ENCODE results near the gene PCDHGB7.
A peak's percentile ranks its signal among the peaks of the same experiment; 100 is the strongest.
"Not testable (repeated sequence)": the region's sequence is repeated elsewhere in the genome, so short reads cannot be mapped to it uniquely, and the experiment has no call there.

PCDHGB7 gene

DNA sequence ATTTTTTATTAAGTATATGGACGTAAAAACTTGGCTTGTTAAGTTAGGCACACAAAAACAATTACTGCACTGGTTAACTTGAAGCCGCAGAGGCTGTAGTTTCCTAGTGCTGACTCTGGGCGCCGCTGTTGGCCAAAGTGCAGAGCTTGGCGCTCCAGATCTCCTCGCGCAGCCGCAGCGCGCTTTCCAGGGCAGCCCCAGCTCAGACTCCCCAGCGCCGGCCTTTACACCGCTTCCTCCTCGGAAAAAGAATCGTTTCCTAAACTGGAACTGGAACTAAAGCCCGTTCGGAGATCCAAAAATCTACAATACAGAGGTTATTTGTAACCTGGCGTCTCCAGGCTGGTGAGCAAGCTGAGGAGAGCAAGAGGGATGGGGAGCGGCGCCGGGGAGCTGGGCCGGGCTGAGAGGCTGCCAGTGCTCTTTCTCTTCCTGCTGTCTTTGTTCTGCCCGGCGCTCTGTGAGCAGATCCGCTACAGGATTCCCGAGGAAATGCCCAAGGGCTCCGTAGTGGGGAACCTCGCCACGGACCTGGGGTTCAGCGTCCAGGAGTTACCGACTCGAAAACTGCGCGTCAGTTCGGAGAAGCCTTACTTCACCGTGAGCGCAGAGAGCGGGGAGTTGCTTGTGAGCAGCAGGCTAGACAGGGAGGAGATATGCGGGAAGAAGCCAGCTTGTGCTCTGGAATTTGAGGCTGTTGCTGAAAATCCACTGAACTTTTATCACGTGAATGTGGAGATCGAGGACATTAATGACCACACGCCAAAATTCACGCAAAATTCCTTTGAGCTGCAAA lies 19.5 kb upstream of the PCDHGB7 start, which contains the start of gene PCDHGB5:
Gene PCDHGB5 (plus strand): TSS at position 192 of the 796 bp plus-strand sequence. CDS start 181 bp downstream, at position 373.
- peak; percentile 68 for DNase-seq

DNA sequence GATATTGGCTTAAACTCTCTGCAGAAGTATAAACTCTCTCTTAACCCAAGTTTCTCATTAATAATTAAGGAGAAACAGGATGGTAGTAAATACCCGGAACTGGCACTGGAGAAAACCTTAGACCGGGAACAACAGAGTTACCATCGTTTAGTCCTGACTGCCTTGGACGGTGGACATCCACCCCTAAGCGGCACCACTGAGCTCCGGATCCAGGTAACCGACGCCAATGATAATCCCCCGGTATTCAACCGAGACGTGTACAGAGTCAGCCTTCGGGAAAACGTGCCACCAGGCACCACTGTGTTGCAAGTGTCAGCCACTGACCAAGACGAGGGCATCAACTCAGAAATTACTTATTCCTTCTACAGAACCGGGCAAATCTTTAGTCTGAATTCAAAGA lies 18.9 kb upstream of the PCDHGB7 start:
- DNase-seq = no peak

DNA sequence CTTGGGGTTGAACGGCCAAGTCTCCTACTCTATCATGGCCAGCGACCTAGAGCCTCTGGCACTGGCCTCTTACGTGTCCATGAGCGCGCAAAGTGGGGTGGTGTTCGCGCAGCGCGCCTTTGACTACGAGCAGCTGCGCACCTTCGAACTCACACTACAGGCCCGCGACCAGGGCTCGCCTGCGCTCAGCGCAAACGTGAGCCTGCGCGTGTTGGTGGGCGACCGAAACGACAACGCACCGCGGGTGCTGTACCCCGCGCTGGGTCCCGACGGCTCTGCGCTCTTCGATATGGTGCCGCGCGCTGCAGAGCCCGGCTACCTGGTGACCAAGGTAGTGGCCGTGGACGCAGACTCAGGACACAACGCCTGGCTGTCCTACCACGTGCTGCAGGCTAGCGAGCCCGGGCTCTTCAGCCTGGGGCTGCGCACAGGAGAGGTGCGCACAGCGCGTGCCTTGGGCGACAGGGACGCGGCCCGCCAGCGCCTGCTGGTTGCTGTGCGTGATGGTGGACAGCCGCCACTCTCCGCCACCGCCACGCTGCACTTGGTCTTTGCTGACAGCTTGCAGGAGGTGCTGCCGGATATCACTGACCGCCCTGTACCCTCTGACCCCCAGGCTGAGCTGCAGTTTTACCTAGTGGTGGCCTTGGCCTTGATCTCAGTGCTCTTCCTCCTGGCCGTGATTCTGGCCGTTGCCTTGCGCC lies 17.8 kb upstream of the PCDHGB7 start:
- no peak for DNase-seq

DNA sequence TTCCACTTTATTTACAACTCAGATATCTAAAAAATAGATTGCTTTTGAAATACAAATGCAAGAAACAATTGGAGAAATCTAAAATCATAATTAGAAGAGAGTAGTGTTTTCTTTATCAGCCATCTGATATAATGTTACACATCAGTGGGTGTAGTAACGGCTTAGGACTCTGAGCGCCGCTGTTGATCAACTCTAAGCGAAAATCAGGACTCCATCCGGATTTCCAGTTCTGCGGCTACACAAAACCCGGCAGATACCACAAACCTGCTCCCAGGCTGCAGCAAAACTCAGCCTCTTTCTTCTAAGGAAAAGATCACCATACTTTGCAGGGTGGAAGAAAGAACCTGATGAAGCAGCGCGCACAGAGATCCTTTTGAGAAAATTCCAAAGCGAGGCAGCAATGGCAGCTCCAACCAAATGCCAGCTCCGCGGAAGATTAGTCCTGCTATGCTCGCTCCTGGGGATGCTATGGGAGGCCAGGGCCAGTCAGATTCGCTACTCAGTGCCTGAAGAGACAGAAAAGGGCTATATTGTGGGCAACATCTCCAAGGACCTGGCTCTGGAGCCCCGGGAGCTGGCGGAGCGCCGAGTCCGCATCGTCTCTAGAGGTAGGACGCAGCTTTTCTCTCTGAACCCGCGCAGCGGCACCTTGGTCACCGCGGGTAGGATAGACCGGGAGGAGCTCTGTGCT lies 14.8 kb upstream of the PCDHGB7 start, which contains the start of gene PCDHGA9:
Gene PCDHGA9 (plus strand): TSS at position 226 of the 691 bp plus-strand sequence. CDS start 175 bp downstream, at position 401.
- DNase-seq = peak; percentile 48

DNA sequence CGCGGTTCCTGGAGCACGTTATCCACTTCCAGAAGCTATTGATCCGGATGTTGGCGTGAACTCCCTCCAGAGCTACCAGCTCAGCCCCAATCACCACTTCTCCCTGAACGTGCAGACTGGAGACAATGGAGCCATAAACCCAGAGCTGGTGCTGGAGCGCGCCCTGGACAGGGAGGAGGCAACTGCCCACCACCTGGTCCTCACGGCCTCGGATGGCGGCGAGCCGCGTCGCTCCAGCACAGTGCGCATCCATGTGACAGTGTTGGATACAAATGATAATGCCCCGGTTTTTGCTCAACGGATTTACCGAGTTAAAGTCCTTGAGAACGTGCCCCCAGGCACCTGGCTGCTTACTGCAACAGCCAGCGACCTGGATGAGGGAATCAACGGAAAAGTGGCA lies 14.1 kb upstream of the PCDHGB7 start:
- no peak for DNase-seq

DNA sequence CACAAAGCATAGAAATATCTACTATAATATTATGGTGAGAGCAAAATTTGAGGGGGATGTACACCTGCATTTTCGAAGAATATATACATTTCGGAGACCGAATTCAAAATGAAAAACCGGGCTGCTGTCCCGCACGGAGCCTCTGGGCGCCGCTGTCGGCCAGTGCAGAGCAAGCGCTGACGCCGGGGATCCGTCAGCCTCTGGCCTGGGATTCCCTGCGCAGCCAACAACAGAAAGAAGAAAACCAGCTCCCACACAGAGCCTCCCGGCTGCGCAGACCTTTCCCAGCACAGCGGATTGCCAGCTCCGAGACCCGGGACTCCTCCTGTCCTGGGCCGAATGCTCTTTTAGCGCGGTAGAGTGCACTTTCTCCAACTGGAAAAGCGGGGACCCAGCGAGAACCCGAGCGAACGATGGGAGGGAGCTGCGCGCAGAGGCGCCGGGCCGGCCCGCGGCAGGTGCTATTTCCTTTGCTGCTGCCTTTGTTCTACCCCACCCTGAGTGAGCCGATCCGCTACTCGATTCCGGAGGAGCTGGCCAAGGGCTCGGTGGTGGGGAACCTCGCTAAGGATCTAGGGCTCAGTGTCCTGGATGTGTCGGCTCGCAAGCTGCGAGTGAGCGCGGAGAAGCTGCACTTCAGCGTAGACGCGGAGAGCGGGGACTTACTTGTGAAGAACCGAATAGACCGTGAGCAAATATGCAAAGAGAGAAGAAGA lies 9.5 kb upstream of the PCDHGB7 start, which contains the start of gene PCDHGB6:
Gene PCDHGB6 (plus strand): TSS at position 232 of the 716 bp plus-strand sequence. CDS start 182 bp downstream, at position 414.
- peak; percentile 42 for DNase-seq

DNA sequence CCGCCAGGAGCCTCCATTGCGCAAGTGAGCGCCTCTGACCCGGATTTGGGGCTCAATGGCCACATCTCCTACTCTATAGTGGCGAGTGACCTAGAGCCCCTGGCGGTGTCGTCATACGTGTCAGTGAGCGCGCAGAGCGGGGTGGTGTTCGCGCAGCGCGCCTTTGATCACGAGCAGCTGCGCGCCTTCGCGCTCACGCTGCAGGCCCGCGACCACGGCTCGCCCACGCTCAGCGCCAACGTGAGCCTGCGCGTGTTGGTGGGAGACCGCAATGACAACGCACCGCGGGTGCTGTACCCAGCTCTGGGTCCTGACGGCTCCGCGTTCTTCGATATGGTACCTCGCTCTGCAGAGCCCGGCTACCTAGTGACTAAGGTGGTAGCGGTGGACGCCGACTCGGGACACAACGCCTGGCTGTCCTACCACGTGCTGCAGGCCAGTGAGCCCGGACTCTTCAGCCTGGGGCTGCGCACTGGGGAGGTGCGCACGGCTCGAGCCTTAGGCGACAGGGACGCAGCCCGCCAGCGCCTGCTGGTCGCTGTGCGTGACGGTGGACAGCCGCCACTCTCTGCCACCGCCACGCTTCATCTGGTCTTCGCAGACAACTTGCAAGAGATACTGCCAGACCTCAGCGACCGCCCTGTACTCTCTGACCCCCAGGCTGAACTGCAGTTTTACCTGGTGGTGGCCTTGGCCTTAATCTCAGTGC lies 7.7 kb upstream of the PCDHGB7 start:
- DNase-seq = no peak

DNA sequence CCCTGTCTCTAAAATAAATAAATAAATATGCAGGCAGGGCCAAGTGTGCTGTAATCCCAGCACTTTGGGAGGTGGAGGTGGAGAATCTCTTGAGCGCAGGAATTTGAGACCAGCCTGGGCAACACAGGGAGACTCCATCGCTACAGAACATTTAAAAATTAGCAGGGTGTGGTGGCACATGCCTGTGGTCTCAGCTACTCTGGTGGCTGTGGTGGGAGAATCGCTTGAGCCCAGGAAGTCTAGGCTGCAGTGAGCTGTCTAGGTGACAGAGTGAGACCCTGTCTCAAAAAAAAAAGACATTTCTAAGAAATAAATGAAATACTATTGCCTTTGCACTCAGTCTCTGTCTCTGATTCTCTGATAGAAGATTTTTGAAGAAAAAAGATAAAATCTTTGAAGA lies 5.9 kb upstream of the PCDHGB7 start:
- DNase-seq = no peak

DNA sequence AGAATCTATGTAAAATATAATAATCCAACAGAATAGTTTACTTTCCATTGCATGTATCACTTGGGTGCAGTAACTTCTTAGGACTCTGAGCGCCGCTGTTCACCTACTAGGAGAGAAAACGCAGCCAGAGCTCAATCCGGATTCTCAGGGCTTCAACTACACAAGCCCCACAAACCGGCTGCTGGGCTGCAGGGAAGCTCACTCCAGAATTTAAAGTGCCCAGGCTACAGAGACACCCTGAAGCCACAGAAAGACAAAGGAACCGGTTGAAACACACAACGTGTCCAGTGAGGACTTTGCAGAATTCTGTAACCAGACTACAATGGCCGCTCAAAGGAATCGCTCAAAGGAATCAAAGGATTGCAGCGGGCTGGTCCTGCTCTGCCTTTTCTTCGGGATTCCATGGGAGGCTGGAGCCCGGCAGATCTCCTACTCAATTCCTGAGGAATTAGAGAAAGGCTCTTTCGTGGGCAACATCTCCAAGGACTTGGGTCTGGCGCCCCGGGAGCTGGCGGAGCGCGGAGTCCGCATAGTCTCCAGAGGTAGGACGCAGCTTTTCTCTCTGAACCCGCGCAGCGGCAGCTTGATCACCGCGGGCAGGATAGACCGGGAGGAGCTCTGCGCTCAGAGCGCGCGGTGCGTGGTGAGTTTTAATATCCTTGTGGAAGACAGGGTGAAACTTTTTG lies 4.5 kb upstream of the PCDHGB7 start, which contains the start of gene PCDHGA10:
Gene PCDHGA10 (plus strand): TSS at position 134 of the 686 bp plus-strand sequence. CDS start 189 bp downstream, at position 323.
- peak; percentile 75 for DNase-seq

DNA sequence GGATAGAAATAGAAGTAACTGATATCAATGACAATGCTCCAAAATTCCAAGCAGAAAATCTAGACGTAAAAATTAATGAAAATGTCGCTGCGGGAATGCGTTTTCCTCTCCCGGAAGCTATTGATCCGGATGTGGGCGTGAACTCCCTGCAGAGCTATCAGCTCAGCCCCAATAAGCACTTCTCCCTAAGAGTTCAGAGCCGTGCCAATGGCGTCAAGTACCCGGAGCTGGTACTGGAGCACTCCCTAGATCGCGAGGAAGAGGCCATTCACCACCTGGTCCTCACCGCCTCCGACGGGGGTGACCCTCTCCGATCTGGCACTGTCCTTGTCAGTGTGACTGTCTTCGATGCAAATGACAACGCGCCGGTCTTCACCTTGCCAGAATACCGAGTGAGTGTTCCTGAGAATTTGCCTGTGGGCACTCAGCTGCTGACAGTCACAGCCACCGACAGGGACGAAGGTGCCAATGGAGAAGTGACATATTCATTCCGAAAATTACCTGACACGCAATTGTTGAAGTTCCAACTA lies 3.9 kb upstream of the PCDHGB7 start:
- DNase-seq = no peak

DNA sequence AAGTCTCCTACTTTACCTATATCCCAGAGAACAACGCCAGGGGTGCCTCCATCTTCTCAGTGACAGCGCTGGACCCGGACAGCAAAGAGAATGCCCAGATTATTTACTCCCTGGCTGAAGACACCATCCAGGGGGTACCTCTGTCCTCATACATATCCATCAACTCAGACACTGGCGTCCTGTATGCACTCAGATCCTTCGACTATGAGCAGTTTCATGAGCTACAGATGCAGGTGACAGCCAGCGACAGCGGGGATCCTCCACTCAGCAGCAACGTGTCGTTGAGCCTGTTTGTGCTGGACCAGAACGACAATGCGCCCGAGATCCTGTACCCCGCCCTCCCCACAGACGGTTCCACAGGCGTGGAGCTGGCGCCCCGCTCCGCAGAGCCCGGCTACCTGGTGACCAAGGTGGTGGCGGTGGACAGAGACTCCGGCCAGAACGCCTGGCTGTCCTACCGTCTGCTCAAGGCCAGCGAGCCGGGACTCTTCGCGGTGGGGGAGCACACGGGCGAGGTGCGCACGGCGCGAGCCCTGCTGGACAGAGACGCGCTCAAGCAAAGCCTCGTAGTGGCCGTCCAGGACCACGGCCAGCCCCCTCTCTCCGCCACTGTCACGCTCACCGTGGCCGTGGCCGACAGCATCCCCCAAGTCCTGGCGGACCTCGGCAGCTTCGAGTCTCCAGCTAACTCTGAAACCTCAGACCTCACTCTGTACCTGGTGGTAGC lies 2.8 kb upstream of the PCDHGB7 start:
- not testable (repeated sequence) for DNase-seq

DNA sequence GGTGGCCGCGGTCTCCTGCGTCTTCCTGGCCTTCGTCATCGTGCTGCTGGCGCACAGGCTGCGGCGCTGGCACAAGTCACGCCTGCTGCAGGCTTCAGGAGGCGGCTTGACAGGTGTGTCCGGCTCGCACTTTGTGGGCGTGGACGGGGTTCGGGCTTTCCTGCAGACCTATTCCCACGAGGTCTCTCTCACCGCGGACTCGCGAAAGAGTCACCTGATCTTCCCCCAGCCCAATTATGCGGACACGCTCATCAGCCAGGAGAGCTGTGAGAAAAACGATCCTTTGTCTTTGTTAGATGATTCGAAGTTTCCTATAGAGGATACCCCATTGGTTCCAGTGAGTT lies 2.2 kb upstream of the PCDHGB7 start:
- not testable (repeated sequence) for DNase-seq

DNA sequence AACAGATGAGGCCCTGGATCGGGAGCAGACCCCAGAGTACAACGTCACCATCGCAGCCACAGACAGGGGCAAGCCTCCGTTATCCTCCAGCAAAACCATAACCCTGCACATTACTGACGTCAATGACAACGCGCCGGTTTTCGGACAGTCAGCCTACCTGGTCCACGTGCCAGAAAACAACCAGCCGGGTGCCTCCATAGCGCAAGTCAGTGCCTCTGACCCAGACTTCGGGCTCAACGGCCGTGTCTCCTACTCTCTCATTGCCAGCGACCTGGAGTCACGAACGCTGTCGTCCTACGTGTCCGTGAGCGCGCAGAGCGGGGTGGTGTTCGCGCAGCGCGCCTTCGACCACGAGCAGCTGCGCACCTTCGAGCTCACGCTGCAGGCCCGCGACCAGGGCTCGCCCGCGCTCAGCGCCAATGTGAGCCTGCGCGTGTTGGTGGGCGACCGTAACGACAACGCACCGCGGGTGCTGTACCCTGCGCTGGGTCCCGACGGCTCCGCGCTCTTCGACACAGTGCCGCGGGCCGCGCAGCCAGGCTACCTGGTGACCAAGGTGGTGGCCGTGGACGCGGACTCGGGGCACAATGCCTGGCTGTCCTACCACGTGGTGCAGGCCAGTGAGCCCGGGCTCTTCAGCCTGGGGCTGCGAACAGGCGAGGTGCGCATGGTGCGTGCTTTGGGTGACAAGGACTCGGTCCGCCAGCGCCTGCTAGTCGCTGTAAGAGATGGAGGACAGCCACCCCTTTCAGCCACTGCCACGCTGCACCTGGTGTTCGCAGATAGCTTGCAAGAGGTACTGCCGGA lies 1.8 kb downstream of the PCDHGB7 start:
- DNase-seq = no peak

DNA sequence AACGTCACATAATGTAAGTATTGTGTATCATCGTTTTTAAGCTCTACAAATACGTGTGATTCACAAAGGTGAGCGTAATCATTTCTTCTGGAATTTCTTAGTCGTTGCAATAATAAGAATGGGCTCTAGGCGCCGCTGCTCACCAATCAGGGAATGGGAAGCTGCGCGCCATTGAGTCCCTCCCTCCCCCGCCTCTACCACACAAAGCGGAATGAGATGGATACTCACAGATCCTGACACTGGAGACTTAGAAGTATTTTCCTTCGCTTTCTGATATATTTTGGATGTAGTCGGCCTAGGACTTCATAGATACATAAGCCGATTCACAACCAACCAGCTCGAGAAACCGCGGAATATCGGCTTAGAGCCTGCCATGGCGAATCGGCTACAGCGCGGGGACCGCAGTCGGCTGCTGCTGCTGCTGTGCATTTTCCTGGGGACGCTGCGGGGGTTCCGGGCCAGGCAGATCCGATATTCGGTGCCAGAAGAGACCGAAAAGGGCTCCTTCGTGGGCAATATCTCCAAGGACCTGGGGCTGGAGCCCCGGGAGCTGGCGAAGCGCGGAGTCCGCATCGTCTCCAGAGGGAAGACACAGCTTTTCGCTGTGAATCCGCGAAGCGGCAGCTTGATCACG lies 3.5 kb downstream of the PCDHGB7 start, which contains the start of gene PCDHGA11:
Gene PCDHGA11 (plus strand): TSS at position 197 of the 634 bp plus-strand sequence. CDS start 177 bp downstream, at position 374.
- peak; percentile 72 for DNase-seq

DNA sequence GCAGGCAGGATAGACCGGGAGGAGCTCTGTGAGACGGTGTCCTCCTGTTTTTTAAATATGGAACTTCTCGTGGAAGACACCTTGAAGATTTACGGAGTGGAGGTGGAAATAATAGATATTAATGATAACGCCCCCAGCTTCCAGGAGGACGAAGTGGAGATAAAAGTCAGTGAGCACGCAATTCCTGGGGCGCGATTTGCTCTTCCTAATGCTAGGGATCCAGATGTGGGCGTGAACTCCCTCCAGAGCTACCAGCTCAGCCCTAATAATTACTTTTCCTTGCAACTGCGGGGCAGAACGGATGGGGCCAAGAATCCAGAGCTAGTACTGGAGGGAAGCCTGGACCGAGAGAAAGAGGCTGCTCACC lies 4.0 kb downstream of the PCDHGB7 start:
- no peak for DNase-seq

DNA sequence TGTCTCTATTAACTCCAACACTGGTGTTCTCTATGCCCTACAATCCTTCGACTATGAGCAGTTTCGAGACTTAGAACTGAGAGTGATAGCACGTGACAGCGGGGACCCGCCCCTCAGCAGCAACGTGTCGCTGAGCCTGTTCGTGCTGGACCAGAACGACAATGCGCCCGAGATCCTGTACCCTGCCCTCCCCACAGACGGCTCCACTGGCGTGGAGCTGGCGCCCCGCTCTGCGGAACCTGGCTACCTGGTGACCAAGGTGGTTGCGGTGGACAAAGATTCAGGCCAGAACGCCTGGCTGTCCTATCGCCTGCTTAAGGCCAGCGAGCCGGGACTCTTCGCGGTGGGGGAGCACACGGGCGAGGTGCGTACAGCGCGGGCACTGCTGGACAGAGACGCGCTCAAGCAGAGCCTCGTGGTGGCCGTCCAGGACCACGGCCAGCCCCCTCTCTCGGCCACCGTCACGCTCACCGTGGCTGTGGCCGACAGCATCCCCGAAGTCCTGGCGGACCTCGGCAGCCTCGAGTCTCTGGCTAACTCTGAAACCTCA lies 5.3 kb downstream of the PCDHGB7 start:
- DNase-seq = no peak

DNA sequence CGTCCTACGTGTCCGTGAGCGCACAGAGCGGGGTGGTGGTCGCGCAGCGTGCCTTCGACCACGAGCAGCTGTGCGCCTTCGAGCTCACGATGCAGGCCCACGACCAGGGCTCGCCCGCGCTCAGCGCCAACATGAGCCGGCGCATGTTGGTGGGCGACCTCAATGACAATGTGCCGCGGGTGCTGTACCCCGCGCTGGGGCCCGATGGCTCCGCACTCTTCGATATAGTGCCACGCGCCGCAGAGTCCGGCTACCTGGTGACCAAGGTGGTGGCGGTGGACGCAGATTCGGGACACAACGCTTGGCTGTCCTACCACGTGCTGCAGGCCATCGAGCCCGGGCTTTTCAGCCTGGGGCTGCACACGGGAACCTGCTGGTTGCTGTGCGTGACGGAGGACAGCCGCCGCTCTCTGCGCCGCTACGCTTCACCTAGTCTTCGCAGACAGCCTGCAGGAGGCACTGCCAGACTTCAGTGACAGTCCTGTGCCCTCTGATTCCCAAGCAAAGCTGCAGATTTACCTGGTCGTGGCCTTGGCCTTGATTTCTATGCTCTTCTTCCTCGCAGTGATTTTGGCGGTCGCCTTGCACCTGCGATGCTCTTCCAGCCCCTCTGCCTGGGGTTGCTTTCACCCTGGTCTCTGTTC lies 10.4 kb downstream of the PCDHGB7 start:
- no peak for DNase-seq

All from fibroblast of skin of back (primary cell).